ENCODE results near the gene TXNDC9.

The TXNDC9 gene

GRCh38 chr2:99275882-99276281 is 60.3 kb downstream of the TXNDC9 start:
- CTCF ChIA-PET, result no interaction called here
- POLR2A ChIA-PET, result no interaction called here
- no peak for DNase-seq (ENCODE audit: low read depth, low spot score)

More at GRCh38 chr2:99275882-99276281, 60.3 kb downstream of the TXNDC9 start:
- no peak for TF ChIP-seq CTCF (IDR thresholded peaks at IDR 0.05; ENCODE audit: insufficient read depth, low read length, missing control alignments)
- no peak overlapping the region for H3K4me3 ChIP-seq (ENCODE audit: low read depth, low read length)

Measured in AG04449 (cell line).